Measurements from ENCODE around the gene FBLN2.

The FBLN2 gene

GRCh38 chr3:13508496-13508895, 40.4 kb upstream of the FBLN2 start:
- DNase-seq (ENCODE audit: extremely low read depth, low read depth), result no peak
- TF ChIP-seq CTCF (IDR thresholded peaks at IDR 0.05; ENCODE audit: low read depth, low read length), result no peak

GRCh38 chr3:13509059-13509815, 39.7 kb upstream of the FBLN2 start:
- no peak for DNase-seq (ENCODE audit: extremely low read depth, low read depth)

GRCh38 chr3:13509816-13510192, 39.1 kb upstream of the FBLN2 start:
- DNase-seq (ENCODE audit: extremely low read depth, low read depth), result no peak
- TF ChIP-seq CTCF (IDR thresholded peaks at IDR 0.05; ENCODE audit: low read depth, low read length), result no peak

More at GRCh38 chr3:13509059-13509815, 39.7 kb upstream of the FBLN2 start:
- TF ChIP-seq CTCF (IDR thresholded peaks at IDR 0.05; ENCODE audit: low read depth, low read length), result no peak

GRCh38 chr3:13512451-13512850, 36.5 kb upstream of the FBLN2 start:
- DNase-seq (ENCODE audit: extremely low read depth, low read depth), result no peak
- TF ChIP-seq CTCF (IDR thresholded peaks at IDR 0.05; ENCODE audit: low read depth, low read length), result no peak

- TF ChIP-seq CTCF (IDR thresholded peaks at IDR 0.05; ENCODE audit: low read depth, low read length), result no peak
- peak; percentile 67 for DNase-seq (ENCODE audit: extremely low read depth, low read depth)
Measured at GRCh38 chr3:13513051-13513912, 35.6 kb upstream of the FBLN2 start.

GRCh38 chr3:13513913-13514517, 34.9 kb upstream of the FBLN2 start:
- no peak for DNase-seq (ENCODE audit: extremely low read depth, low read depth)
- no peak for TF ChIP-seq CTCF (IDR thresholded peaks at IDR 0.05; ENCODE audit: low read depth, low read length)
